Mucosa of descending colon (tissue), 3 donors: ENCODE results near the gene MTHFS. TPM values are rescaled to one million over a fixed set of nuclear protein-coding genes. Genes with fewer than 3 reads are reported as not detected.

Source experiments
- ATAC-seq: fragments of 200-7000 bp; cut with Tn5 transposase; one replicate; pipeline ENCODE4 v1.9.1; 2020; ENCODE audit warnings: mild to moderate bottlenecking, moderate library complexity
- DNase-seq, 3 donors: peaks; one replicate each; pipeline ENCODE4 v3.0.0-alpha.2; 2020
- H3K36me3 ChIP-seq: fragments of 200-600 bp; one replicate; pipeline ENCODE4 v1.8.0; 2021; ENCODE audit warnings: low read depth, mild to moderate bottlenecking
- H3K4me1 ChIP-seq: fragments of 200-600 bp; one replicate; pipeline ENCODE4 v1.8.0; 2021; ENCODE audit warnings: low read depth, mild to moderate bottlenecking
- H3K4me3 ChIP-seq: fragments of 200-600 bp; one replicate; pipeline ENCODE4 v1.8.0; 2021; ENCODE audit warnings: mild to moderate bottlenecking
- H3K9me3 ChIP-seq: fragments of 200-600 bp; one replicate; pipeline ENCODE4 v1.8.0; 2021; ENCODE audit warnings: mild to moderate bottlenecking
- intact Hi-C, 2 donors: fragments of 100-400 bp; cut with DNase I in 1 of 2; cut with micrococcal nuclease in 1 of 2; formaldehyde crosslinking; loops; one replicate each; pipeline versions ENCODE4 v1.11.0 to v1.11.1; 2022; cut with DNase I, micrococcal nuclease
- total RNA-seq, 3 donors: library from RNA; stranded (reverse); fragmentation: NEBNext Ultra II Directional in 2 of 3; extraction: Animal tissue kit (Norgen Biotek cat#: 25700) in 2 of 3; gene quantifications; one replicate each; pipeline versions ENCODE4 v1.2.1 to v1.2.4, GENCODE V29; 2021 to 2023
- TF ChIP-seq, protein P1 (sequence below): fragments of 200-600 bp; IDR thresholded peaks from one replicate; pipeline ENCODE4 v1.8.0; 2022; ENCODE audit warnings: antibody characterized with exemption, mild to moderate bottlenecking
- donor health status: DM: no; HTN: no; CAD: no; lungs with moderate emphysema.
- donor health status: DM: no; HTN: no; CAD: no.
- donor health status: DM: no; HTN: yes; CAD: no.

MTHFS gene
- total RNA-seq, 3 donors from 2014 or later: 16.7 to 27.0 (median 19.2) TPM

- intact Hi-C loops: no loop called here
- peak overlapping the region; percentile 91 for H3K4me3 ChIP-seq
- ATAC-seq (no peak), DNase-seq (peak; percentile 22 to 58 (median 44))
- TF ChIP-seq, protein P1, sequence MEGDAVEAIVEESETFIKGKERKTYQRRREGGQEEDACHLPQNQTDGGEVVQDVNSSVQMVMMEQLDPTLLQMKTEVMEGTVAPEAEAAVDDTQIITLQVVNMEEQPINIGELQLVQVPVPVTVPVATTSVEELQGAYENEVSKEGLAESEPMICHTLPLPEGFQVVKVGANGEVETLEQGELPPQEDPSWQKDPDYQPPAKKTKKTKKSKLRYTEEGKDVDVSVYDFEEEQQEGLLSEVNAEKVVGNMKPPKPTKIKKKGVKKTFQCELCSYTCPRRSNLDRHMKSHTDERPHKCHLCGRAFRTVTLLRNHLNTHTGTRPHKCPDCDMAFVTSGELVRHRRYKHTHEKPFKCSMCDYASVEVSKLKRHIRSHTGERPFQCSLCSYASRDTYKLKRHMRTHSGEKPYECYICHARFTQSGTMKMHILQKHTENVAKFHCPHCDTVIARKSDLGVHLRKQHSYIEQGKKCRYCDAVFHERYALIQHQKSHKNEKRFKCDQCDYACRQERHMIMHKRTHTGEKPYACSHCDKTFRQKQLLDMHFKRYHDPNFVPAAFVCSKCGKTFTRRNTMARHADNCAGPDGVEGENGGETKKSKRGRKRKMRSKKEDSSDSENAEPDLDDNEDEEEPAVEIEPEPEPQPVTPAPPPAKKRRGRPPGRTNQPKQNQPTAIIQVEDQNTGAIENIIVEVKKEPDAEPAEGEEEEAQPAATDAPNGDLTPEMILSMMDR: no peak
- H3K4me1 ChIP-seq: peaks cover 10% of the 10 kb centered on the region
- peaks cover 25% of the 10 kb centered on the region for H3K9me3 ChIP-seq
- no peaks in the 10 kb centered on the region for H3K36me3 ChIP-seq
These were observed 27.6 kb upstream of the MTHFS start for GRCh38 chr15:79924379-79924778.

- no peaks in the 10 kb centered on the region for H3K36me3 ChIP-seq
- peaks cover 10% of the 10 kb centered on the region for H3K4me1 ChIP-seq
- intact Hi-C loops: no loop called here
- peaks cover 33% of the 10 kb centered on the region for H3K9me3 ChIP-seq
- peak; percentile 99 for ATAC-seq
- TF ChIP-seq, protein P1: no peak
- H3K4me3 ChIP-seq: peak overlapping the region; percentile 91
- DNase-seq: peak; percentile 98 to 100 (median 99)
These were observed 26.8 kb upstream of the MTHFS start for GRCh38 chr15:79923515-79924169.

DNA sequence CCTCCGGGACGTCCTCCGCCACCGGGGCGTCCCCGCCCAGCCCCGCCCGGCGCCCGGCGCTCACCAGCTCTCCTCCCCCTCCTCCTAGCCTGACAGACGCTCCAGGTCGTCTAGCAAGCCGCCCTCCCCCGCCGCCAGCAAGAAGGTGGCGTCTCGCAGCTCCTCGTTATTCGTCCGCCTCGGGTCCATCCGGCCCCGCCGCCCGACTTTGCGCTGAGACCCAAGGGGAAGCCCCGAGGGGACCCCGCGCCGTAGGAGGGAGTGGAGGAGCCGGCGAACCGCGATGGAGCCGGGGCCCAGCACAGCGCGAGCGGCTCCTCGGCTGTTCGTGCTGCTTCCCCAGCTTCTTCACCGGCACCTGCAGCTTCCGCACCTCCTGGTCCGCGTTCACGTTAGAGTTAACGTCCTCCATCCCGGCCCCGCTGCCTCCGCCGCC, 26.3 kb upstream of the MTHFS start:
- H3K9me3 ChIP-seq: peaks cover 38% of the 10 kb centered on the region
- TF ChIP-seq, protein P1: no peak

GRCh38 chr15:79922512-79923078, 25.8 kb upstream of the MTHFS start:
- Histone ChIP-seq H3K9me3 (peaks cover 43% of the 10 kb centered on the region), H3K4me3 (peak overlapping the region; percentile 91), H3K36me3 (no peaks in the 10 kb centered on the region), H3K4me1 (peaks cover 10% of the 10 kb centered on the region)
- DNase-seq (no peak), ATAC-seq (no peak)
- TF ChIP-seq, protein P1: no peak
- intact Hi-C loops: no loop called here

More for the DNA sequence above, 26.3 kb upstream of the MTHFS start:
- H3K4me1 ChIP-seq: peaks cover 10% of the 10 kb centered on the region
- DNase-seq (peak; percentile 76 to 87 (median 87)), ATAC-seq (peak; percentile 81)
- no peaks in the 10 kb centered on the region for H3K36me3 ChIP-seq
- intact Hi-C loops: no loop called here
- H3K4me3 ChIP-seq: peak overlapping the region; percentile 91

- H3K36me3 ChIP-seq: no peaks in the 10 kb centered on the region
- ATAC-seq (no peak), DNase-seq (no peak)
- TF ChIP-seq, protein P1: no peak
- H3K4me3 ChIP-seq: no peak overlapping the region
- peaks cover 10% of the 10 kb centered on the region for H3K4me1 ChIP-seq
- H3K9me3 ChIP-seq: peaks cover 70% of the 10 kb centered on the region
- intact Hi-C loops: no loop called here
These were observed 23.1 kb upstream of the MTHFS start for GRCh38 chr15:79919749-79920511.
